Omental fat pad (tissue), 4 donors: Measurements from ENCODE around the gene KIF18A. TPM values are rescaled to one million over a fixed set of nuclear protein-coding genes. Genes with fewer than 3 reads are reported as not detected.
"Not testable (repeated sequence)": the region's sequence is repeated elsewhere in the genome, so short reads cannot be mapped to it uniquely, and the experiment has no call there.

Experiments
- ATAC-seq: fragments of 150-250 bp; one replicate; pipeline ENCODE4 v1.9.1; 2016; ENCODE audit warnings: mild to moderate bottlenecking, moderate library complexity; ENCODE audit not compliant: low FRiP score
- DNase-seq: peaks from one replicate; pipeline ENCODE4 v3.0.0-alpha.2; 2019; ENCODE audit warnings: low spot score
- CTCF ChIP-seq, 3 donors: fragments of 450-650 bp; IDR thresholded peaks; one replicate each; pipeline ENCODE4 v1.5.1; 2016 to 2017; ENCODE audit warnings: antibody characterized with exemption in 3 of 3, mild to moderate bottlenecking in 3 of 3, moderate library complexity in 2 of 3
- total RNA-seq, 4 donors: library from RNA; depleted of rRNA; stranded (reverse); fragments of >200 nt; gene quantifications; one replicate each; pipeline ENCODE4 v1.1.0, GENCODE V29; 2016

Gene KIF18A
- total RNA-seq, 4 donors from 2014 or later: 0.25 to 1.7 (median 1.2) TPM

- no peak for ATAC-seq
- no peak for TF ChIP-seq CTCF (IDR thresholded peaks at IDR 0.05)
- DNase-seq: no peak
Measured at GRCh38 chr11:28099715-28100114, 8.2 kb downstream of the KIF18A start.

- no peak for ATAC-seq
- DNase-seq: no peak
Measured at GRCh38 chr11:28098257-28098656, 9.7 kb downstream of the KIF18A start.

GRCh38 chr11:28092786-28093185 is 15.2 kb downstream of the KIF18A start:
- no peak for TF ChIP-seq CTCF (IDR thresholded peaks at IDR 0.05)
- DNase-seq (no peak), ATAC-seq (no peak)

More at GRCh38 chr11:28098257-28098656, 9.7 kb downstream of the KIF18A start:
- no peak for TF ChIP-seq CTCF (IDR thresholded peaks at IDR 0.05)

- ATAC-seq (no peak), DNase-seq (no peak)
- TF ChIP-seq CTCF (IDR thresholded peaks at IDR 0.05): no peak
Measured at GRCh38 chr11:28090052-28090749, 17.8 kb downstream of the KIF18A start.

GRCh38 chr11:28089378-28089777 is 18.6 kb downstream of the KIF18A start:
- DNase-seq: no peak
- no peak for TF ChIP-seq CTCF (IDR thresholded peaks at IDR 0.05)
- no peak for ATAC-seq

GRCh38 chr11:28087693-28088092 is 20.3 kb downstream of the KIF18A start:
- DNase-seq, ATAC-seq: not testable (repeated sequence)

GRCh38 chr11:28087192-28087591 is 20.8 kb downstream of the KIF18A start:
- DNase-seq, ATAC-seq: not testable (repeated sequence)

GRCh38 chr11:28086569-28086968 is 21.4 kb downstream of the KIF18A start:
- ATAC-seq: no peak
- TF ChIP-seq CTCF (IDR thresholded peaks at IDR 0.05): no peak
- no peak for DNase-seq
